Stimulated activated CD4-positive, alpha-beta T cell treated with anti-CD3 and anti-CD28 coated beads, Interleukin-2, amount 100 ng/mL, for 24 hours (primary cell): ENCODE data around the gene RGP1.
A peak's percentile ranks its signal among the peaks of the same experiment; 100 is the strongest.

Experiments used
- DNase-seq, 2 donors: peaks; one replicate each; pipeline ENCODE4 v3.0.0-alpha.2; 2020

Gene RGP1, protein sequence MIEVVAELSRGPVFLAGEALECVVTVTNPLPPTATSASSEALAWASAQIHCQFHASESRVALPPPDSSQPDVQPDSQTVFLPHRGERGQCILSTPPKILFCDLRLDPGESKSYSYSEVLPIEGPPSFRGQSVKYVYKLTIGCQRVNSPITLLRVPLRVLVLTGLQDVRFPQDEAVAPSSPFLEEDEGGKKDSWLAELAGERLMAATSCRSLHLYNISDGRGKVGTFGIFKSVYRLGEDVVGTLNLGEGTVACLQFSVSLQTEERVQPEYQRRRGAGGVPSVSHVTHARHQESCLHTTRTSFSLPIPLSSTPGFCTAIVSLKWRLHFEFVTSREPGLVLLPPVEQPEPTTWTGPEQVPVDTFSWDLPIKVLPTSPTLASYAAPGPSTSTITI

DNA sequence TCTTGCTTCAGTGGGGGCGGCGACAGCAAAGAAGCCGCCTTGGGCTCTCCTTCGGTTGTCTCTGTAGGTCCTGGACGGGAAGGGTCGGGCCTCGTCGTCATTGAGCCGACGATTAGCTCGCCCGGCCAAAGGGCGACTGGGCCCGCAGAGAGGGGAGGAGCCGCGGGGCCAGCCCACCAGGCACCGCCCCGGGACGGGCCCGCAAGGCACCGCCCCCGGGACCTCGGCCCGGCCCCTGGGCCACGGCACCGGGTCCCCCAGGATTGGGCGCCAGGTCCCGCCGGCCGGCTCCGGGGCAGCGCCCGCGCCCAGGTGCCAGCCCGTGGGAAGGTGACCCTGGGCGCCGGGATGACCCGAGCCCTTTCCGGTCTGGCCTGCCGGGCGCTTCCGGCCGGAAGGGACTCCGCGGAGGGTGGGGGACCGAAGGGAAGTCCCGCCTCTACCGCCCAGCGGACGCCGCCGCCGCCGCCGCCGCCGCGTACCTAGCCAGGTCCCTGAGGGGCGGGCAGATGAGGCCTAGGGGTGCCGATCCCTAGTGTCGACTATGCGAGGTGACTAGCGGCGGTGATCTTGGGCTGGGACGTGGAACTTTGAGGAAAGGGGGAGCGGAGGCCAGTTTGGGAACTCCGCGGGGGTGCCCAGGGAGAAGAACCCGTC is at the start of gene RGP1, which contains the start of gene GBA2:
Gene RGP1 (plus strand): TSS at position 430 of the 657 bp plus-strand sequence. CDS start 469 bp downstream, outside the sequence.
Gene GBA2 (minus strand): TSS at position 371 of the 657 bp plus-strand sequence. CDS start 524 bp downstream, outside the sequence.
- peak; percentile 76 to 80 for DNase-seq

DNA sequence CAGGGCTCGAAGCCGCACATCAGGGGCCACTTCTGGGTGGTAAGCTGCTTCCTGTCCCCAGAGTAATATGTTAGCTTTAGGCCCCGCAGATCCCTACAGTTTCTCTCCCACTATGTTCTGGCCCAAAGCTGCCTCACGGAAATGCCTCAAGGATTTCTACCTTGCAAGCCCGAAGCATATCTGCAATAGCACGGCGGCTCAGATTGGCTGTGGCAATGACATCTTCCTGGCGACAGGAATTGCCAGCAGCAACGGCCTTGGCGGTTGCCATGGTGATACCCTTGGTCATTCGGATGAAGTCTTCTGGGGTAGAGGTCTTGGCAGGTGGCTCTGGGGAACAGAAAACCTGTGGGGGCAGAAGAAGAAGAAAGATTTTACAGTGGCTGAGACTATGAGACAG is 49.1 kb upstream of the RGP1 start:
- no peak for DNase-seq

DNA sequence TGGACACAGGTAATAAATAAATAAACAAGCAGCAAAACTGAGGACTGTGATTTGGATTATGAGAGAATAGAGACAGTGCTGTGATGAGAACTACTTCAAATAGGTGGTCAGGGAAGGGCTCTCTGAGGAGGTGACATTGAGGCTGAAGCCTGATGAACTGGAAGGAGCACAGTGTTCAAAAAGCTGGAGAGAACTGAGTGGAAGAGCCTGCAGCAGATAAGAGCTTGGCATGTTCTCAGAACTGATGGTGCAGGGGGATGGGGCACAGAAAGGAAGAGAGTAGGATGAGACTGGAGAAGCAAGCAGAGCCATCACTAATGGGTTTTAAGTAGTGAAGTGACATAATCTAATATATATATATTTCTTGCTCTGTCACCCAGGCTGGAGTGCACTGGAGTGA is 48.1 kb upstream of the RGP1 start:
- no peak for DNase-seq

DNA sequence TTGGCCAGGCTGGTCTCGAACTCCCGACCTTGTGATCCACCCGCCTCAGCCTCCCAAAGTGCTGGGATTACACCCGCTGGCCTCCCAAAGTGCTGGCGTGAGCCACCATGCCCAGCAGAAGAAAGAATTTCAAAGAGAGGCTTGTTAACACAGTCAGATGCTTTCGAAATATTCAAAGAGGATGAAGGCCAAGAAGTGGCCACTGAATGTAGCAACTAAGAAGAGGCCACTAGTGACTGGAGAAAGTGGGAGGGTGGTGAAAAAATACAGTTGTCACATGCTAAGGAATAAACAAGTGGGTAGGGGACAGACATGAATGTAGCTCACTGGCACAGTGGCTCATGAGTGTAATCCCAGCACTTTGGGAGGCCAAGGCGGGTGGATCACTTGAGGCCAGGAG is 46.4 kb upstream of the RGP1 start:
- DNase-seq, result no peak

DNA sequence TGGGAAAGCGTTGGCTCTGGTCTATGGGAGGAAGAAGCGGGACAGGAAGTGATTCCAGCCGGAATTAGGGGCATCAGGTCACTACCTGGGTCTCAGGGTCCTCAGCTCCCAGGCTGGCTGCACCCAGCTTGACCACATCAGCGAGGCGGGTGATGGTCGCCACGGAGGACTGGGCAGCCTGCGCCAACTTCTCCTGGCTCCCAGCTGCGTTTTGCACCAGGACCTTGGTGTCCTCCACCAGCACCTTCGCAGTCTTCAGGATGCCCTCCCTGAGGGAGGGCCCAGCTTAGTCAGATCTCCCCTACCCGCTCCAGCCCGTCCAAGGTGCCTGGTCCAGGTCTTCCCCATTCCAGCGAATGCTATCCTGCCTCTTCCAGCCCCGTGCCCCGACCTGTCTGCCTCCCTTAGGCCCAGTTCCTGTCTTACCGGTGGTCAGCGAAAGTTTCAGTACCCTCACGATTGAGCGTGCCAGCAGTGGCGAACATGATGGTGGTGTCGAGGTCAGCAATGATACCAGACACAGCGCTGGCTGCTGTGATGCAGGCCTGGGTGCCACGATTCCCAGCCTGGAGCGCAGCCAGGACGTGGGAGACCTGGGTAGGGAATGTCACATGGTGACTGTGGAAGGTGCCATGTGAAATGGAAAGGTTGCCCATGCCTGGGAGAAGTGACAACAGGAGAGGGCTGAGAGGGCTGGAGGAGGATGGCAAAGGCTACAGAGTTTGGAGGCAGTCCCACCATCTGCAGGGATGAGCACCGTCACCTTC is 45.0 kb upstream of the RGP1 start:
- no peak for DNase-seq

DNA sequence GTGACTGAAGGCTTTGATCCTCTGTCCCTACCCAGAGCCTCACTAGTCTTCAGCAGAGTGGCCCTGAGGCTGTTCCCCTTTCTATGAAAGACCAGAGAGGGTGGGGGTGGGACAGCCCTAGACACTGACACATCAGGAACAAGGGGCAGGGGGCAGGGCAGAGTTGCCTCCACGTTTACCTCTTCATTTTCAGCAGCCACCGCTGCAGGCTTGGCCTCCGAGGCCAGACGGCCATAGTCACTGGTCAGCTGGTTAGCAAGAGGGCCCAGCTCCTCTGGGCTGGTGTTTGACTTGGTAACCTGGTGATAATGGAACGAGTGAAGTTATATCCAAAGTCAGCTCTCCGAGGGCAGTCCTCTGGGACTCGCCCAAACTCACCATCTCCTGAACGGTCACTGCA is 43.7 kb upstream of the RGP1 start:
- no peak for DNase-seq

DNA sequence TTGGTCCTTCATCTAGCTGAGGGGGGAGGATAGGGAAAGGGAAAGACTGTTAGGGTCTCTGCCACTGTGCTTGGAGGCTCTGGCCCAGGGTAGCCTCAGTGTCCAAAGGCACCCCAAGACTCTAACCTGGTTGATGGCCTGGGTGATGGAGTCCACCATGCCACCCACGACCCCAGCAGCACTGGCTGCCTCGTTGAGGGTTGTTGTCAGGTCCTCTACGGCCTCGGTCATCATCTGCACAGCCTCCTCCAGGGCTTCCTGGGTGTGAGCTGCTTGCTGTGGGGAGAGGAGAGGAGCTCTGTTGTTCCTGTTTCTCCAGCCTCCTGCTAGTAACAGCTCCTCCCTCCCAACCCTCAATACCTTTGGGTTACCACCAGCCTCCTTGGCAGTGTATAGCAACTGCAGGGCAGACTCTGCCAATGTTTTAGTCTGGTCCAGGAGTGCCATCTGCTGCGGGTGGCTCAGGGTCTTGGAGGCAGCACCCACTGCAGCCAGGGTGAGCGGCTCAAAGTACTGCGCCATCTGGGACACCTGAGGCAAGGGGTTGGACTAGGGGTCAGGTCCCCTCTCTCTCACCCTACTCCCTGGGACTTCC is 43.2 kb upstream of the RGP1 start:
- no peak for DNase-seq

DNA sequence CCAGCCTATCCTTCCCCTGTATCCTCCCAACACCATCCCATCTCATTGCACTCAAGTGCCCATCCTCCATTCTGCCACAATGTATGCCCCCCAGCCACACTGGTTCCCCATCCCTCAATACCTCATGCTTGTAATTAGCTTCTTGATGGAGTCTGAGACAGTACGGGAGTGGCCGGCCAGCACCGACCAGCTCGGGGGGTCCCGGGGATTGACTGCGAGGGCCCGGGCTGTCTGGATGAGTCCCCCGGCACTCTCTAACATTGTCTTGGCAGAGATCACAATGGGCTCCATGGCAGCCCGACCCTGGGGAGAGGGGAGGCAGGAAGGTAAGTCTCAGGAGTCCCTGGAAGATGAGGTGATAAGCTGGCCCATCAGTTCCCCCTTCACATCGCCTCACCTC is 42.1 kb upstream of the RGP1 start:
- no peak for DNase-seq

DNA sequence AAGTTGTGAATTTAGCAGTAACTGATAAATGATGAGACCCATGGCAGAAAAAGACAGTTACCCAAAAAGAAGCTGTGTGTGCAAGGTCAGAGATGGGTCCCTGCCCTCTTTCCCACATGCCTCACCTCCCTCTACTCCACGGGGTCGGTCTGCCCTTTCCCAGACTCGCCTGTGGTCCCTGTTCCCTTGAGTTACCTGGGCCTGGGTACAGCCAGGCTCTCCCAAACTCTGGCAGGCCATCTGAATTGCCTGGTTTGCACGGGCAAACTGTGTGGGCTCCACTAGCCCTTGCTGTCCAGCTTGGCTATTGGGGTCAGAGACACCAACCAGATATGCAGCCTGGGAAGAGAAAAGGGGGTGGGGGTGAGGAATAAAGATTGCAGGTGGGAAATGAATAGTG is 40.9 kb upstream of the RGP1 start:
- no peak for DNase-seq

DNA sequence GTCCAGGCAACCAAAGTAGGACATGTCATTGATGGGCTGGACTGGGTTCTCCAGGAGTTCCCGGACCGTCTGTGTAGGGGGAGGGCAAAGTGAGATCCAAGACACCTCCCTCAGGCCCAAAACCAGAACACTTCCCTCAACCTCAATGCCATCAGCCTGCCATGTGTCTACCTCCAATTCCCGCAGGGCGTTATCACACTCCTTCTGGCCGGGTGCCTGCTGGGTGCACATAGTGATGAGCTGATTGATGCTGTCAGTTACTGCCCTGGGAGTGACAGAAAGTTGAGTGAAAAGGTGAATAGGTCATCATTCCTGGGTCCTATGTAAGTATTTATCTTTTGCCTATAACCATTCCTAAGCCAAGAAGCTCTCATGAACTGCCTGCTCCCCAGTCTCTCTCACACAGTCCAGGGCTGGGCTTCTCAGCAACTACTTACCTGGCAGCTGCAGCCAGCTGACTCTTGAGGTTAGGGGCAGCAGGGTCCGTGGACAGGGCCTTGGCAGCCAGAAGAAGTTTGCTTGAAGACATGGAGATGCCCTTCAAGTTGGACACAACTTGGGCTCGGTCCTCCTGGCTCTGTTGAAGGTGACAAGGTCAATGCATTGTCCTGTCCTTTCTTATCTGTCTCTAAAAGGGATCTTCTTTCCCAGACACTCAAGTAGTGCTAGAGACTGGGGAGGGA is 38.1 kb upstream of the RGP1 start:
- no peak for DNase-seq

DNA sequence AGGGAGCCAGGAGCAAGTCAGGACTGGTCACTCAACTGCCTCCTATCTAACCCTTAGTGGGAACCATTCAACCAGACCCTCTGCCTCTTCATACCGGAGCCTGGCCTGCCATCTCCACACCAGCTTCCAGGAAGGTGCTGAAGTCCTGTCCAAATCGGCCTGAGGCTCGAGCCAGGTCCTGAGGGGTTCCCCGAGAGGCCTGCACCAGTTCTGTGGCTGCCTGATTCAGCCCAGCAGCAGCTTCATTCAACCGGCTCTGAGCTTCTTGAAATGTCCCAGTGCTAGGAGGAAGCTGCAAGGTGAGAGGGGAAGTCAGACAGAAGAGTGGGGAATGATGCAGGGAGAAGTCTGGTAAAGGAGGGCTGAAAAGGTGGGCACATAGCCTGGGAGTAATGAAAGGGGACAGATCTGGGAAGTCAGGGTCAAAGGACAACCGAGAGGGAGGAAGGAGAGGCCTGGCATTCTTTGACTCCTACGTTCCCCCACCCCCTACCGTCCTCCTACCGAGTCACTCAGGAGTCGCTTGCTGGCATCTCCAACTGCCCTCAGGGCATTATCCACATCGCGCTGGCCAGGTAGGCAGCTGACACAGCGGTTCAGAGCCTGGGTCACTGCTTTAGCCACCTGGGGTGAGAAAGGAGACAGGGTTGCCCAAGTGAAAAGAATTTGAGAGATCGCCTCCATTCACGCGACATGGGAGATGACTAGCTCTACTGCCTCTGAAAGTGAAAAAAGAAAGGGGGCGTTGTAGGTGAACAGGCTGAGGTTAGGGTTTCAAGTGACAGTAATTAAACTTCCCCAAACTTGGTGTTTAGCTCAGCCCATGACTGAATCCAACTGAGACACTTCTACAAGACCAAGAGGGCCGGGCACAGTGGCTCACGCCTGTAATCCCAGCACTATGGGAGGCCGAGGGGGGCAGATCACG is 37.3 kb upstream of the RGP1 start:
- DNase-seq, result no peak

DNA sequence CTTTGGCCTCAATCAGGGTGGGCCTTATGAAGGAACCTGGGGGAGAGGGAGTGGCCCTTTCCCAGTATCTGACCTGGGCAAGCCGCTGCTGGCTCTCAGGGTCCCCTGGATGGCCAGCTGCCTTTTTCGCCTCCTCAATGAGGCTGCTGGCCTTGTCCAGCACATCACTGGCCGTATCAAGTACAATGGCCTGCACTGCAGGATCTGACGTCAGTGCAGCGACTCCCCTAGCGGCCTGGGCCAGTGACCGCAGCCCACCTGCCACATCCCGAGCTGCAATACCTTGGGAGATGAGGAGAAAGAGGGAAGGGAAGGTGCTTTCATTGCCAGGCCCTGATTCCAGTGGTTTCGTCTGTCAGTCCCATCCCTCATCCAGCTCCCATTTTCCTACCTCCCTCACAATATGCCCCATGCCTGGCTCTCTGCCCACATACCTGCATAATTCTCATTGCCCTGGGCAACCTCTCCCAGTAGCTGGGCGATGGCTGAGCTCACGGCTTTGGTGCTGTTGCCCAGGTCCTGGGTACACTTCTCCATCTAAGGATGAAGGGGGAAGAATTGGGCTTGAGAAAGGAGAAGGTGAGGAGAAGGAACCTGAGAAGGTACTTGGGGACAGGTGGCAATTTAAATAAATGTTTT is 36.2 kb upstream of the RGP1 start:
- no peak for DNase-seq

DNA sequence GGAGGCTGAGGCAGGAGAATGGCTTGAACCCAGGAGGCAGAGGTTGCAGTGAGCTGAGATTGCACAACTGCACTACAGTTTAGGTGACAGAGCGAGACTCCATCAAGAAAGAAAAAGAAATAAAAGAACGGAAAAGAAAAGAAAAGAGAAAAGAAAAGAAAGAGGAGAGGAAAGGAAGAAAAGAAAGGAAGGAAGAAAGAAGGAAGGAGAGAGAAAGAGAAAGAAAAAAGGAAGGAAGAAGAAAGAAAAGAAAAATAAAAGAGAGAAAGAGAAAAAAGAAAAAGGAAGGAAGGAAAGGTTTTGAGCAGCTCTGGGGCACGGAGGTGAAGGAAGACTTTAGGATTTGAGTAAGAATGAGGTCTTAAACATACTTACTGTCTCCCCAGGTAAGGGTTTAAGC is 35.5 kb upstream of the RGP1 start:
- DNase-seq, result no peak

DNA sequence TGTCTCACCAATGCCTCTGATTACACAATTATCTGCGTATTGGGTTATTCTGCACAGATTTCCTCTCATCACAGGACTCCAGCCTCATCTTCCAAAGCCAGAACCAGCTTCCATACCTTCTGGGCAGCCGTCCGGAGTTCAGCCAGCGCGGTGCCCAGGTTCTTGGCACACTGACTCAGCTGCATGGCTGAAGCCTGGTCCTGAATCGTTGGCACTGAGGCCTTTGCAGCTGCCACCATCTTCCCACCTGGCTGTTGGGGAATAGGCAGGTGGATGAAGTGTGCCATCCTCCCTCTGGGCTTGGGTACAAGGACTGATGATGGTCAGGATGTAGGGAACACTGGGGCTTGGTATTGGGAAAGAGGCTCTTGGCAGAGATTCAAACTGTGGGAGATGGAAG is 35.0 kb upstream of the RGP1 start:
- DNase-seq, result no peak

DNA sequence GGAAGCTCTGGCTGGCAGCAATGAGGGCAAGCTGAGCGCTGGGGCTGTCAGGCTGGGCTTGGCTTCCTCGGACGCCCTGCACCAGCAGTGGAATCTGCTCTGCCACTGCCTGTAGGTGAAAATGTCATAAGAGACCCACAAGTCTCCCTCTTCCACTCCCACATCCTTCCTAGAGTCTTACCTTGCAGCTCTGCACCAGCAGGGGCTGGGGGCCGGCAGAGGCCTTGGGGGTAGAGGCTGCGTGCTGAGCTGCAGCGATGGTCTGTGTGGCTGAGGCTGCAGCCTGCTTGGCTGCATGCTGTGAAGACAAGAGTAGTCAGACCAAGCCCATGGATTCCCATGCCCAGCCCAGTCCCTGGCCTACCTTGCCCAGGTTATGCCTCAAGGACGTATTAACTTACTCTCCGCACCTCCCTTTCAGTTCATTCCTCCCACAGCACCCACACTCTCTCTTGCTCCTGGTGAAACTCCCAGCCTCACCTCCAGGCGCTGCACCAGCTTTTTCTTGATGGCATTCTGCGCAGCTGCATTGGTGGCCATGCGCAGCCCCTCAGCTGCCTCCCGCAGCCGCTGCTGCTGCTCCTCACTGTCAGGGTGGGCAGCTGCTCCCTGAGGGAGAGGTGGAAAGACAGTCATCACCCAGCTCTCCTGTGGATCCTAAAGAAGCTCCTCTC is 34.4 kb upstream of the RGP1 start:
- no peak for DNase-seq

DNA sequence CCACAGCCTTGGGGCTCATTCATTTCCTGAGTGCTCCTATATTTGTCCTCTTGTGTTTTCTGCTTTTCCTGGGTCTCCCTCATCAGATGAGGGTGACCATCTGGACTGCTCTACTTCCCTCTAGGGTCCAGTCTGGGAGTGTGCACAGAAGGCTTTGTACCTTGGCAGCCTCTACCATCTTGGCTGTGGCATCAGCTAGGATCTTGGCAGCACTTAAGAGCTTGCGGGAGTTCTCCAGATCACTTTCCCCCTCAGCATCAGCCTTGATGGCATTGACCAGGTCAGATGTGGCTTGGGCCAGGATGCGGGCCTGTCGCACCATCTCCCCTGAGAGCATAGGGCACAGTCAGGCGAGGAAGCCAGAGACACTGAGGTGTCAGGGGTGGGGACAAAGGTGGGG is 32.9 kb upstream of the RGP1 start:
- DNase-seq, result no peak

DNA sequence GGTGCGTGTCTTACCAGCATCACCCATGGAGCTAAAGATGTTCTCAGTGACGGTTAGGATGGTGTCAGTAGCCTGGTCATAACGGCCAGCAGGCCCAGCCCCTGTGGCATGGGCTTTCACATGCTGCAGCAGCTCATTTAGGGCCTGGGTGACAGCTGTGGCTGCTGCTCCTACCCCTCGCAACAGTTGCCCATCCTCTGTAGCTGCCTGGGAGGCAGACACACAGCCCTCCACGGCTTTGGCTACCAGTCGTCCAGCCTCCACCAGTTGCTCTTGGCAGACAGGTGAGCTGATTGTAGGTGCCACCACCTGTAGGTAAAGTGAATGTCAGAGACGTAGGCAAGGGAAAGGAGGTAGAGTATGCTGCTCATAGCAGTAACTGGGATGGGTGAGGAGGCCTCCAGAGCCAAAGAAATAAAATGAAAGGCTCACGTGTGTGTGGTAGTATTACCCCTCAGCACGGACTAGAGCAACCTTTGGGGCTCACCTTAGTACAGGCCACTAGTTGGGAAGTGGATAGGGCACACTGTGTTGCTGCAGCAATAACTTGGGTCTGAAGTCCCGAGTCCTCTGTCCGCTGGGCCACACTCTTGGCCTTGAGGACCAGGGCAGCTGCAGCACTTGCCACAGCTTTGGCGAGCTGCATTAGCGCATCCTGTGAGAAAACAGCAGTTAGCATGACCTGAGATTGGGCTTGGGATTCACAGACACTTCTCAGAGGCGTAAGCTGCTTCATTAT is 31.8 kb upstream of the RGP1 start:
- no peak for DNase-seq

DNA sequence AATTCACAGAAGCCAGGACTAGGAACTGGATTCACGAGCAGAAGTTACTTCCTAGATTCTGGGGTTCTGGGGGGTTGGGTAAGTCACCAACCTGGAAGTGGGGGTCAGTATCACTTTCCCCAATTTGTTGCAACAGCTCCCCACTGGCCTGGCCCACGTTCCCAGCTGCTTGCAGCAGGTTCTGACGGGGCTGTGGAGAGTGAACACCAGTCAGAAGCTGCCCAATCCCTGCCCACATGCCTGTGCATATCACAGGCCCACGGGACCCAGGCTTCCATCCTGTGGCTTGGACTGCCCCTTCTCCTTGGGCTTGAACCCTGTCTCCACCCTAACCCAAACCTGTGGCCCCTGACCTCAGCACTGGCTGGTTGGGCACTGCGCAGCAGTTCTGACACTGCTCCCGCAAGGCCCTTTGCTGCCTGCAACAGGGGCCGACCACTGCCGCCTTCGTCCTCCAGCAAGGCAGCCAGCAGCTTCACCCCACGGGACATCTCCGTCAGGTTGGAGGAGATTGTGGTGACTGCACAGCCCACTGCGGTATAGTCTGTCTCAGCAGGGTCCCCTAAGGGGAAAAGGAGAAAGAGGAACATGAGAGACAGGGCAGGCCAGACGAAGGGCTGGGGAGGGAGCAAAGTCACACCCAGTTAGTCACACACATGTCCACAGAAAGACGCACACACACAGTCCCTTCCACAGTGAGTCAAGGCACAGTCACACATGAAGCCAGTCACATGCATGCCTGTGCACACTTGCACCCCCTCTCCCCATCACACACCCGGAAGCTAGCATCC is 30.2 kb upstream of the RGP1 start:
- no peak for DNase-seq

DNA sequence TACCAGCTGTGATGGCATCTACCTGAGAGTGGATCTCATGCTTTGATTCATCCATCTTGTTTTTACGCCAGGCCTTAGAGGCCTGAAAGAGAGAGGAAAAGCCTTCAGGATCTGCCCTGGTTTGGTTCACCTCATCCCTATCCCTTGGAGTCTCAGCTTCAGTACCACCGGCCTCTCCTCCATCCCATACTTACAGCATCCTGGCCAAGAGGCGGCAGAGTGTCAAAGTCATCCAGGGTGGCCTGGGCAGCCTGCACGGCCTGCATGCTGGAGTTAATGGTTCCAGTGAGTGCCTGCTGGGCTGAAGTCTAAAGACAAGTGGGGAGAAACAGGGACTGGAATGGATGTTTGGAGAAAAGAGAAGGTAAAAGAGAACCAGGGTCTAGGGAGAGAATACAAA is 29.5 kb upstream of the RGP1 start:
- no peak for DNase-seq
